T-helper 2 cell treated with Interferon-gamma antibody and Interleukin-4, amounts not matched to agents 5 μg/mL and 100 μg/mL, for 36 hours (primary cell): ENCODE measurements around the gene NR2C2.

Source experiments
- DNase-seq: peaks from one replicate; pipeline ENCODE4 v3.0.0; 2021; ENCODE audit warnings: low spot score
- H3K27ac Mint-ChIP-seq: one replicate; pipeline ENCODE4 v1.8.0; 2021; ENCODE audit warnings: mild to moderate bottlenecking, mixed read lengths
- H3K27me3 Mint-ChIP-seq: one replicate; pipeline ENCODE4 v1.8.0; 2021; ENCODE audit warnings: low read depth, mixed read lengths
- H3K36me3 Mint-ChIP-seq: one replicate; pipeline ENCODE4 v1.8.0; 2021; ENCODE audit warnings: low read depth, mixed read lengths
- H3K4me1 Mint-ChIP-seq: one replicate; pipeline ENCODE4 v1.8.0; 2021; ENCODE audit warnings: low read depth, mixed read lengths
- H3K4me3 Mint-ChIP-seq: one replicate; pipeline ENCODE4 v1.8.0; 2022; ENCODE audit warnings: mild to moderate bottlenecking, moderate library complexity, mixed read lengths
- H3K9me3 Mint-ChIP-seq: one replicate; pipeline ENCODE4 v1.8.0; 2021; ENCODE audit warnings: mixed read lengths

NR2C2 gene

GRCh38 chr3:15060029-15060428, 112.6 kb downstream of the NR2C2 start:
- Mint-ChIP-seq H3K4me3 (no peak overlapping the region), H3K4me1 (peaks cover 25% of the 10 kb centered on the region), H3K36me3 (peaks cover 31% of the 10 kb centered on the region), H3K27me3 (no peaks in the 10 kb centered on the region), H3K9me3 (no peaks in the 10 kb centered on the region), H3K27ac (no peak overlapping the region)
- DNase-seq = no peak

GRCh38 chr3:15063238-15063637, 115.9 kb downstream of the NR2C2 start:
- no peak for DNase-seq
- no peaks in the 10 kb centered on the region for H3K9me3 Mint-ChIP-seq
- peak overlapping the region; percentile 96 for H3K4me3 Mint-ChIP-seq
- no peaks in the 10 kb centered on the region for H3K27me3 Mint-ChIP-seq
- H3K4me1 Mint-ChIP-seq = peaks cover 18% of the 10 kb centered on the region
- H3K27ac Mint-ChIP-seq = peak overlapping the region; percentile 39
- peaks cover 14% of the 10 kb centered on the region for H3K36me3 Mint-ChIP-seq

- H3K36me3 Mint-ChIP-seq = peaks cover 9% of the 10 kb centered on the region
- no peak for DNase-seq
- peak overlapping the region; percentile 94 for H3K27ac Mint-ChIP-seq
- peaks cover 18% of the 10 kb centered on the region for H3K4me1 Mint-ChIP-seq
- no peaks in the 10 kb centered on the region for H3K9me3 Mint-ChIP-seq
- peak overlapping the region; percentile 96 for H3K4me3 Mint-ChIP-seq
- no peaks in the 10 kb centered on the region for H3K27me3 Mint-ChIP-seq
Measured at GRCh38 chr3:15063656-15064286, 116.4 kb downstream of the NR2C2 start.

GRCh38 chr3:15064299-15064834, 117.0 kb downstream of the NR2C2 start:
- no peaks in the 10 kb centered on the region for H3K9me3 Mint-ChIP-seq

GRCh38 chr3:15064835-15065549, 117.6 kb downstream of the NR2C2 start, which contains the start of gene MRPS25:
Gene MRPS25, minus strand, starts transcription at chr3:15065315. Its CDS starts 121 bp downstream, at chr3:15065194.
- Mint-ChIP-seq H3K27ac (peak within 1 kb of the TSS; percentile 94), H3K4me3 (peak within 1 kb of the TSS; percentile 96), H3K9me3 (no peaks in the 10 kb centered on the region), H3K27me3 (no peaks in the 10 kb centered on the region), H3K4me1 (peaks cover 18% of the 10 kb centered on the region), H3K36me3 (peaks cover 9% of the 10 kb centered on the region)
- peak; percentile 93 for DNase-seq

More at GRCh38 chr3:15064299-15064834, 117.0 kb downstream of the NR2C2 start:
- peak overlapping the region; percentile 96 for H3K4me3 Mint-ChIP-seq
- peaks cover 18% of the 10 kb centered on the region for H3K4me1 Mint-ChIP-seq
- H3K36me3 Mint-ChIP-seq = peaks cover 9% of the 10 kb centered on the region
- peak overlapping the region; percentile 94 for H3K27ac Mint-ChIP-seq
- no peak for DNase-seq
- no peaks in the 10 kb centered on the region for H3K27me3 Mint-ChIP-seq

- Mint-ChIP-seq H3K4me3 (peak overlapping the region; percentile 96), H3K9me3 (no peaks in the 10 kb centered on the region), H3K27ac (peak overlapping the region; percentile 94), H3K27me3 (no peaks in the 10 kb centered on the region), H3K36me3 (peaks cover 14% of the 10 kb centered on the region), H3K4me1 (peaks cover 22% of the 10 kb centered on the region)
- no peak for DNase-seq
Measured at GRCh38 chr3:15065550-15066007, 118.2 kb downstream of the NR2C2 start.

GRCh38 chr3:15066467-15066866, 119.1 kb downstream of the NR2C2 start:
- no peak for DNase-seq
- H3K36me3 Mint-ChIP-seq = peaks cover 12% of the 10 kb centered on the region
- H3K27ac Mint-ChIP-seq = no peak overlapping the region
- peaks cover 22% of the 10 kb centered on the region for H3K4me1 Mint-ChIP-seq
- H3K4me3 Mint-ChIP-seq = peak overlapping the region; percentile 0
- H3K9me3 Mint-ChIP-seq = no peaks in the 10 kb centered on the region
- H3K27me3 Mint-ChIP-seq = no peaks in the 10 kb centered on the region

- DNase-seq = no peak
- no peaks in the 10 kb centered on the region for H3K27me3 Mint-ChIP-seq
- no peaks in the 10 kb centered on the region for H3K9me3 Mint-ChIP-seq
- peaks cover 7% of the 10 kb centered on the region for H3K4me1 Mint-ChIP-seq
- no peak overlapping the region for H3K4me3 Mint-ChIP-seq
- H3K27ac Mint-ChIP-seq = no peak overlapping the region
- peaks cover 27% of the 10 kb centered on the region for H3K36me3 Mint-ChIP-seq
Measured at GRCh38 chr3:15069441-15069840, 122.1 kb downstream of the NR2C2 start.

GRCh38 chr3:15071699-15072098, 124.3 kb downstream of the NR2C2 start:
- Mint-ChIP-seq H3K27me3 (no peaks in the 10 kb centered on the region), H3K4me3 (no peak overlapping the region), H3K36me3 (peaks cover 46% of the 10 kb centered on the region), H3K4me1 (peaks cover 3% of the 10 kb centered on the region), H3K27ac (no peak overlapping the region), H3K9me3 (no peaks in the 10 kb centered on the region)
- no peak for DNase-seq

- no peak for DNase-seq
- peaks cover 66% of the 10 kb centered on the region for H3K36me3 Mint-ChIP-seq
Measured at GRCh38 chr3:15074500-15074899, 127.1 kb downstream of the NR2C2 start.

GRCh38 chr3:15079091-15079490, 131.7 kb downstream of the NR2C2 start:
- Mint-ChIP-seq H3K27ac (no peak overlapping the region), H3K9me3 (no peaks in the 10 kb centered on the region), H3K4me1 (peaks cover 3% of the 10 kb centered on the region), H3K36me3 (peaks cover 78% of the 10 kb centered on the region), H3K27me3 (no peaks in the 10 kb centered on the region), H3K4me3 (no peak overlapping the region)
- DNase-seq = no peak

More at GRCh38 chr3:15074500-15074899, 127.1 kb downstream of the NR2C2 start:
- H3K4me1 Mint-ChIP-seq = peaks cover 6% of the 10 kb centered on the region
- H3K27me3 Mint-ChIP-seq = no peaks in the 10 kb centered on the region
- H3K27ac Mint-ChIP-seq = no peak overlapping the region
- no peaks in the 10 kb centered on the region for H3K9me3 Mint-ChIP-seq
- H3K4me3 Mint-ChIP-seq = no peak overlapping the region

GRCh38 chr3:15081960-15082664, 134.7 kb downstream of the NR2C2 start:
- no peaks in the 10 kb centered on the region for H3K9me3 Mint-ChIP-seq
- peaks cover 3% of the 10 kb centered on the region for H3K4me1 Mint-ChIP-seq
- H3K27me3 Mint-ChIP-seq = no peaks in the 10 kb centered on the region
- no peak overlapping the region for H3K27ac Mint-ChIP-seq
- peaks cover 72% of the 10 kb centered on the region for H3K36me3 Mint-ChIP-seq
- H3K4me3 Mint-ChIP-seq = no peak overlapping the region
- DNase-seq = no peak

GRCh38 chr3:15083252-15083651, 135.9 kb downstream of the NR2C2 start:
- no peak for DNase-seq
- Mint-ChIP-seq H3K27me3 (no peaks in the 10 kb centered on the region), H3K27ac (no peak overlapping the region), H3K9me3 (no peaks in the 10 kb centered on the region), H3K4me1 (peaks cover 3% of the 10 kb centered on the region), H3K36me3 (peaks cover 67% of the 10 kb centered on the region), H3K4me3 (no peak overlapping the region)

- Mint-ChIP-seq H3K9me3 (no peaks in the 10 kb centered on the region), H3K4me3 (no peak overlapping the region), H3K36me3 (peaks cover 62% of the 10 kb centered on the region), H3K4me1 (no peaks in the 10 kb centered on the region), H3K27me3 (no peaks in the 10 kb centered on the region), H3K27ac (no peak overlapping the region)
- no peak for DNase-seq
Measured at GRCh38 chr3:15086263-15086662, 138.9 kb downstream of the NR2C2 start.
